Urinary bladder (tissue), 4 donors: ENCODE results near the gene OR2AG1. TPM values are rescaled to one million over a fixed set of nuclear protein-coding genes. Genes with fewer than 3 reads are reported as not detected.

Experiments
- DNase-seq: peaks from one replicate; pipeline ENCODE4 v3.0.0-alpha.2; 2015; ENCODE audit errors: extremely low spot score
- H3K27ac ChIP-seq: one replicate; pipeline ENCODE4 v1.5.1; 2013; ENCODE audit warnings: low read depth, mild to moderate bottlenecking, moderate library complexity
- H3K36me3 ChIP-seq: one replicate; pipeline ENCODE4 v1.6.1; 2013; ENCODE audit warnings: mild to moderate bottlenecking, moderate library complexity; ENCODE audit not compliant: insufficient read depth
- H3K4me1 ChIP-seq: one replicate; pipeline ENCODE4 v1.6.1; 2013; ENCODE audit warnings: mild to moderate bottlenecking, moderate library complexity; ENCODE audit not compliant: insufficient read depth
- H3K4me3 ChIP-seq: one replicate; pipeline ENCODE4 v1.5.1; 2013; ENCODE audit warnings: low read depth, low read length
- WGBS: extraction: QIAGEN DNeasy Blood & Tissue Kit; methylation state at CpG from one replicate; pipeline ENCODE4 v1.1.7; 2013; 5-methylcytosine and 5-hydroxymethylcytosine counted together
- polyA plus RNA-seq: library from polyadenylated mRNA; stranded (reverse); fragments of 200-250 nt; gene quantifications from one replicate; pipeline ENCODE4 v1.2.3, GENCODE V29; 2013
- total RNA-seq: library from RNA; depleted of rRNA; stranded (reverse); fragments of >200 nt; gene quantifications from one replicate; pipeline ENCODE4 v1.2.3, GENCODE V29; 2014
- donor health status: healthy with polysubstance abuse.
- donor health status: healthy.

Gene OR2AG1
- total and polyA plus RNA-seq, 2 donors, result not detected

- DNase-seq, result no peak
- WGBS, result 55% methylated on average over 1 of the region's 1 CpG
- Histone ChIP-seq H3K36me3 (no peaks in the 10 kb centered on the region), H3K27ac (no peak overlapping the region), H3K4me3 (no peak overlapping the region), H3K4me1 (no peaks in the 10 kb centered on the region)
These were observed 34.9 kb downstream of the OR2AG1 start for GRCh38 chr11:6817694-6818093.

GRCh38 chr11:6818967-6819366 is 36.1 kb downstream of the OR2AG1 start:
- 91% methylated on average over 5 of the region's 5 CpGs for WGBS
- H3K36me3 ChIP-seq, result no peaks in the 10 kb centered on the region
- no peak overlapping the region for H3K4me3 ChIP-seq
- DNase-seq, result no peak
- H3K4me1 ChIP-seq, result no peaks in the 10 kb centered on the region
- no peak overlapping the region for H3K27ac ChIP-seq

- 71% methylated on average over 5 of the region's 5 CpGs for WGBS
- H3K36me3 ChIP-seq, result no peaks in the 10 kb centered on the region
- H3K4me1 ChIP-seq, result no peaks in the 10 kb centered on the region
- no peak overlapping the region for H3K27ac ChIP-seq
- no peak overlapping the region for H3K4me3 ChIP-seq
- DNase-seq, result no peak
These were observed 41.5 kb downstream of the OR2AG1 start for GRCh38 chr11:6824136-6824823.

- Histone ChIP-seq H3K4me1 (no peaks in the 10 kb centered on the region), H3K4me3 (no peak overlapping the region), H3K27ac (no peak overlapping the region), H3K36me3 (no peaks in the 10 kb centered on the region)
- DNase-seq, result no peak
- 68% methylated on average over 7 of the region's 7 CpGs for WGBS
These were observed 42.5 kb downstream of the OR2AG1 start for GRCh38 chr11:6825231-6825744.

GRCh38 chr11:6828103-6828502 is 45.3 kb downstream of the OR2AG1 start:
- no peak overlapping the region for H3K4me3 ChIP-seq
- H3K4me1 ChIP-seq, result no peaks in the 10 kb centered on the region
- no peaks in the 10 kb centered on the region for H3K36me3 ChIP-seq
- DNase-seq, result no peak
- WGBS, result 85% methylated on average over 1 of the region's 1 CpG
- H3K27ac ChIP-seq, result no peak overlapping the region

GRCh38 chr11:6833356-6833755 is 50.5 kb downstream of the OR2AG1 start:
- Histone ChIP-seq H3K4me1 (no peaks in the 10 kb centered on the region), H3K27ac (no peak overlapping the region), H3K36me3 (no peaks in the 10 kb centered on the region), H3K4me3 (no peak overlapping the region)
- 80% methylated on average over 6 of the region's 6 CpGs for WGBS
- DNase-seq, result no peak

GRCh38 chr11:6834021-6834420 is 51.2 kb downstream of the OR2AG1 start:
- Histone ChIP-seq H3K4me1 (no peaks in the 10 kb centered on the region), H3K27ac (no peak overlapping the region), H3K36me3 (no peaks in the 10 kb centered on the region), H3K4me3 (no peak overlapping the region)
- DNase-seq, result no peak
- WGBS, result 56% methylated on average over 1 of the region's 1 CpG

Other genes starting within 250 kb of the OR2AG1 start
- 14.2 TPM for gene RRP8, start 179.4 kb upstream of the OR2AG1 start, total RNA-seq
- gene RRP8, start 179.4 kb upstream of the OR2AG1 start, polyA plus RNA-seq, result 24.8 TPM
- gene ILK, start 179.2 kb upstream of the OR2AG1 start, total RNA-seq, result 216 TPM
- gene ILK, start 179.2 kb upstream of the OR2AG1 start, polyA plus RNA-seq, result 578 TPM
- 12.4 TPM for gene TAF10, start 170.8 kb upstream of the OR2AG1 start, total RNA-seq
- gene TAF10, start 170.8 kb upstream of the OR2AG1 start, polyA plus RNA-seq, result 65.3 TPM
- gene TPP1, start 163.6 kb upstream of the OR2AG1 start, total RNA-seq, result 48.9 TPM
- gene TPP1, start 163.6 kb upstream of the OR2AG1 start, polyA plus RNA-seq, result 101 TPM
- gene DCHS1, start 127.2 kb upstream of the OR2AG1 start, total RNA-seq, result 49.2 TPM
- 28.6 TPM for gene DCHS1, start 127.2 kb upstream of the OR2AG1 start, polyA plus RNA-seq
- 29.9 TPM for gene MRPL17, start 99.7 kb upstream of the OR2AG1 start, total RNA-seq
- 34.3 TPM for gene MRPL17, start 99.7 kb upstream of the OR2AG1 start, polyA plus RNA-seq
- 0.26 TPM for gene OR2AG2, start 11.0 kb upstream of the OR2AG1 start, total RNA-seq
- gene OR2AG2, start 11.0 kb upstream of the OR2AG1 start, polyA plus RNA-seq, result 0.03 TPM
- 0.85 TPM for gene OR6A2, start 16.7 kb downstream of the OR2AG1 start, total RNA-seq
- not detected for gene OR6A2, start 16.7 kb downstream of the OR2AG1 start, polyA plus RNA-seq
- not detected for gene OR10A5, start 62.7 kb downstream of the OR2AG1 start, total RNA-seq
- not detected for gene OR10A5, start 62.7 kb downstream of the OR2AG1 start, polyA plus RNA-seq
- gene OR10A2, start 80.0 kb downstream of the OR2AG1 start, total RNA-seq, result not detected
- gene OR10A2, start 80.0 kb downstream of the OR2AG1 start, polyA plus RNA-seq, result not detected
- gene OR10A4, start 93.6 kb downstream of the OR2AG1 start, total RNA-seq, result not detected
- not detected for gene OR10A4, start 93.6 kb downstream of the OR2AG1 start, polyA plus RNA-seq
- 0.53 TPM for gene OR2D2, start 109.5 kb downstream of the OR2AG1 start, total RNA-seq
- gene OR2D2, start 109.5 kb downstream of the OR2AG1 start, polyA plus RNA-seq, result not detected
- not detected for gene OR2D3, start 138.0 kb downstream of the OR2AG1 start, total RNA-seq
- gene OR2D3, start 138.0 kb downstream of the OR2AG1 start, polyA plus RNA-seq, result not detected
- 2.0 TPM for gene ZNF215, start 143.4 kb downstream of the OR2AG1 start, total RNA-seq
- 0.47 TPM for gene ZNF215, start 143.4 kb downstream of the OR2AG1 start, polyA plus RNA-seq
- 12.5 TPM for gene ZNF214, start 237.3 kb downstream of the OR2AG1 start, total RNA-seq
- 2.8 TPM for gene ZNF214, start 237.3 kb downstream of the OR2AG1 start, polyA plus RNA-seq
- 0.42 TPM for gene NLRP14, start 237.5 kb downstream of the OR2AG1 start, total RNA-seq
- gene NLRP14, start 237.5 kb downstream of the OR2AG1 start, polyA plus RNA-seq, result 0.01 TPM